ENCODE results near the gene AGPAT1. TPM values are rescaled to one million over a fixed set of nuclear protein-coding genes. Genes with fewer than 3 reads are reported as not detected.

Gene AGPAT1
- total and polyA plus RNA-seq, 2 of the 8 experiments (the other 6 are each of a cell fraction or from before 2014, with no cell fraction given): 96.0 to 222 TPM

DNA sequence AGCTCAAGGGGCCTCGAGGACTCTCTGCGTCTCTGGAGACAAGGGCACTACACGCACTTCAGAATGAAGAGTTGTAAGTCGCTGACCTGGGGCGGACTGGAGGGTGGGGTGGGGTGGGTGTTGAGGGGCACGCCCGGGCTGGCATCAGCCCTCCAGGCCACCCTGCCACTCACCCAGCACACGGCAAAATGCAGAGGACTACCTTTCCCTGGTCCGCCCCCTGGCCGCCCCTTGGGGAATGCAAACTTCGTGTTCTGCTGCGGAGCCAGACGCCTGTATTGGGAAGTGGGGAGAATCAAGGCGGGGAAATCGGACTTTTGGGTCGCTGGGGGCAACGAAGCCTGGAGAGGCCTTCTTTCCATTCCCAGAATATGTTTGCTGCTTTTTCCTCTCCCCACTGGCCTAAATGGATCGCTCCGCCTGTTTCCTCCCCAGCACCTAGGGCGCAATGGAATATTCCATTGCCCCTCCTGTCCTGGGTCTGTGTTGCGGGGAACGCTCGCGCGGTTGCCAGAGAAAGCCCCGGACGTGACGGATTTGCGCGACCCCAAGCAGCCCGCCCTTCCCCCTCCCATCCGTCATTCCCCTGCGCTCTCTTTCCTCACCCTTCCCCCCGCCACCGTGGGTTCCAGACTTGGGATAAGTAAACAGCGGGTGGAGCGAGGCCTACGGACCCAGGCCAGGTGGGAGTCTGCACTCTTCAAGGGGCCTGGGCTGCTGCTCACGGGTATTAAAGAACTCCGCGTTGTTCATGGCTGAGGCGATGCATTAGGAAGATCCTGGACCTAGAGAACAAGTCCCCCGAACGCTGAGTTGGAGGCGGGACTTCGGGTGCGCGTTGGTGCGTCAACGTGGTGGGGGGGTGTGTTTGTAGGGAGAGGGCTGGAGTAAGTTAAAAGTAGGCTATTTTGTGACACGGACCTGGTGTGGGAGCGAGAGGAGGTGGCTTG, 22.0 kb downstream of the AGPAT1 start, which contains the start of gene PPT2 (continued):
- no peak for TF ChIP-seq MAFK (IDR thresholded peaks at IDR 0.05; ENCODE audit: low read depth, low read length)
- TF ChIP-seq NRF1 (IDR thresholded peaks at IDR 0.05; ENCODE audit: low read depth, low read length): no peak
- TF ChIP-seq TBP (IDR thresholded peaks at IDR 0.05; ENCODE audit: low read depth, low read length): peak; percentile 62; the same call in 1 of the 2 replicates
- peak; percentile 49; the same call in 1 of the 2 replicates for TF ChIP-seq BRCA1 (IDR thresholded peaks at IDR 0.05; ENCODE audit: low read depth, low read length)
- 0 out of 2 replicates have a peak, but pooled peaks have one; percentile 9 for TF ChIP-seq YY1 (IDR thresholded peaks at IDR 0.05; ENCODE audit: low read depth, low read length)
- TF ChIP-seq EZH2 (IDR thresholded peaks at IDR 0.05; ENCODE audit: low read depth, low read length, severe bottlenecking): no peak
